Fibroblast of skin of left biceps (primary cell): ENCODE results near the gene ARMC2.

Source experiments
- DNase-seq, 2 experiments: peaks; one replicate each; pipeline ENCODE4 v3.0.0-alpha.2; 2013; ENCODE audit warnings: low read depth in 2 of 2

ARMC2 gene

DNA sequence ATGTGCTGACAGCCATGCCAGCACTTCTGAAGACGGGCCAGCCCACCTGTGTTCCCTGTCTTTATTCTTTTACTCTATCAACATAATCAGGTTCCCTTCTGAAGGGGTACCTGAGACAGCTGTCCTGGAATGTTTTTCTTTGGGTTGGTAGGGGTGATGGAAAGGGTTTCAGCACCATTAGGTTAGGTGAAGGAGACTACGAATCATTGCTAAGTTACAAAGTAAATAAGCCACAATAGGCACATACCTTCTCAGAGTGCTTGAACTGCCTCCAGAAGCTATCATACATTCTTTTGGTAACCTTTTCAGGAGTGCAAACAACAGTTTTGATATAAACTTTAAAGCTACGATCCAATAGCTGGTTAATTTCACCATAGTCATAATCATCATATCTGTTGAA, 140.1 kb downstream of the ARMC2 start:
- no peak for DNase-seq

DNA sequence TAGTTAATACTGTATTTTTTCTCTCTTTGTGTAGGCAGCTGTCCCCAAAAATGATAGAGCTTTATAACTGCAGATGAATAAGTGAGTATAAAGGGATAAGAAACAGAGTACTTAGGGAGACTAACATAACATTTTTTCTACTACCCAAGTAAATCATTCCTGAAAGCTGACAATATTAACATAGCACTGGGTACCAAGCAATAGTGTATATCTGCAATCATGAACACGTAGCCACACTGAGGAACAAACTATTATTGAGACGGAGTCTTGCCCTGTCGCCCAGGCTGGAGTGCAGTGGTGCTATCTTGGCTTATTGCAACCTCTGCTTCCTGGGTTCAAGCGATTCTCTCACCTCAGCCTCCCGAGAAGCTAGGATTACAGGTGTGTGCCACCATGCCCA, 140.5 kb downstream of the ARMC2 start:
- no peak for DNase-seq

DNA sequence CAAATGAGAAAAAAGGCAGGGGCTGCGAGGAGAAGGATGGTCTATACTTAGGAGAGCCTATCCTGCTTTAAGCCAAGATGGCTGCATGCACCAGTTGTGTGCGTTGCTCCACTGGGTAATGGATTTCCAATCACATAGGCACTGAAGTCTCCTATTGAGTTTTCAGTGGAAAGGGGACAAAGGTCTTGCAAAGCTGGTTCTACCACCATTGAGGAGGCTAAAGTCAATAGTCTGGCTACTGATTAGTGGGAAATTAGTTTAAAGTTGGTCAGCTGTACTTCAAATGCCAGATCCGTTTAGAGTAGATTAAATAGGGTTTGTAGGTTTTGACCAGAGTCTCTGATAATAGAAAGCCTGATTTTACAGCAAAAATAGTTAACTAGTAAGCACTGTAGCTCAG, 141.5 kb downstream of the ARMC2 start:
- no peak for DNase-seq

DNA sequence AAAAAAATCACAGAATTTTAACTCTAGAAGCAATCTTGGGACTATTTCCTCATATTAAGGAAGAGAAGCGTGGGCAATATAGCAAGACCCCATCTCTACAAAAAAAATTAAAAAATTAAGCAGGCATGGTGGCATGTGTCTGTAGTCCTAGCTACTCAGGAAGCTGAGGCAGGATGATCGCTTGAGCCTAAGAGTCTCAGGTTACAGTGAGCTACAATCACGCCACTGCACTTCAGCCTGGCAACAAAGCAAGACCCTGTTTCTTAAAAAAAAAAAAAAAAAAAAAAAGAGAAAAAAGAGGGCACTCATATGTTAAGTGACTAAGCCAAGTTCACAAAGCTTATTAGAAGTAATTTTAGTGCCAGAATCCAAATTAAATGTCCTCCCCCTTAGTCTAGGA, 145.7 kb downstream of the ARMC2 start:
- no peak for DNase-seq

DNA sequence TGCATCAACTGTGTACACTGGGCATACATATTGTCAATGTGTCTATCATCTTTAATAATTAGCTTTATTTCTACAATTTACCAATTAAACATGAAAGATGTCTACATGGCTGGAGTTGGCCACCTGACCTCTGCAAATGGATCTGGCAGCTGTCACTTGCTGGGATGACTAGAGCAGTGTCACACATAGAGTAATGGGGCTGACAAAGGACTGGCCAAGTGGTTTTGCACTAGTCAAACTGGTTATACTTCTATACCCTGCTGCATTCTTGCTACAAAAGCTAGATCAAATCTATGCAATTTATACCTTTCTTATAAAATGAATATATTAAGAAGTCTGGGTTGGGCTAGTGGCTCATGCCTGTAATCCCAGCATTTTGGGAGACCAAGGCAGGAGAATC, 147.1 kb downstream of the ARMC2 start:
- DNase-seq = no peak

DNA sequence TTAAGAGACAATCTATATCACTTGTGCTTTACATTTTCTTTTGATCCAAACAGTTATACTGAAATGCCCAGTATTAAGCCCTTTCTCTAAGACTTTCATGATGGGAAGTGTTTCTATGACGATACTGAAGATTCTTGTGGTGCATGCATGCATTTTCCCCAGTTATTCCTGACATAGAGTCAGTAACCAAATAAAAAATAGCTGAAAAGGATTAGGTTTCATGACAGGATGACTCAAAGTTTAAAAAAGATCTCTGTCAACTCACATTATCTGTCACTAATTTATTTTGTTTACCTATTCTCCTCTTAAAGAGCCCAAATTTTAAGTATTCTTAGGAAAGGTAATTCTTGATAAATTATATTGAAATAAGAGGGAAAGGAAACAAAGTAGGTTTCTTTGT, 148.0 kb downstream of the ARMC2 start:
- DNase-seq = no peak

DNA sequence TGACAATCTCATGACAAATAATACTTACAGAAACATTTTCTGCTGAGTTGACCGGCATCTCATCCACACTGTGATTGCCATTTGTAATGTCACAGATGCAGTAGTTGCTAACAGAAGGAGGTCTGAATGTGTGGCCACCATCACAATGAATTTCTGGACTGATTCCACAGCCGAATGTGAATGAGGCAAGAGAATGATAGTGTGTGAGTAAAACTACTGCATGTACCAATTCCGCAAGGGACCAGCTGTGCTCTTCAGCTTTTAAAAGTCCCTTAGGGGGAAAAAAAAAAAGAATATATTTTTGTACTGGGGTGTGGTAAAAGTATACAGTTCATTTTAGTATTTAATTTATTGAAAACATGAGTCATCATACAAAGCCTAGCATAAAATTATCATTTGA, 150.3 kb downstream of the ARMC2 start:
- DNase-seq = no peak

DNA sequence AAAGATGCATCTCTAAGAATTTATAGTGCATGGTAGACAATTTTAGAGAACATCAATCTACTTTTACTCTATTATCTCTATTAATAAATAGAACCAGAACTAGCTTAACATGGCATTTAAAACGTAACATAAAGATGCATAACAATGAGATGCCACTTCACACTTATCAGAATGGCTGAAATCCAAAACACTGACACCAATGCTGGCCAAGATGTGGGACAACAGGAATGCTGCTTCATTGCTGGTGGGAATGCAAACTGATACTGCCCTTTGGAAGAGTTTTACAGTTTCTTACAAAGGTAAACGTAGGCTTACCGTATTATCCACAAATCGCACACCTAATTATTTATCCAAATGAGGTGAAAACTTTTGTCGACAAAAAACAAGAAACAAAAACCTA, 151.2 kb downstream of the ARMC2 start:
- no peak for DNase-seq

DNA sequence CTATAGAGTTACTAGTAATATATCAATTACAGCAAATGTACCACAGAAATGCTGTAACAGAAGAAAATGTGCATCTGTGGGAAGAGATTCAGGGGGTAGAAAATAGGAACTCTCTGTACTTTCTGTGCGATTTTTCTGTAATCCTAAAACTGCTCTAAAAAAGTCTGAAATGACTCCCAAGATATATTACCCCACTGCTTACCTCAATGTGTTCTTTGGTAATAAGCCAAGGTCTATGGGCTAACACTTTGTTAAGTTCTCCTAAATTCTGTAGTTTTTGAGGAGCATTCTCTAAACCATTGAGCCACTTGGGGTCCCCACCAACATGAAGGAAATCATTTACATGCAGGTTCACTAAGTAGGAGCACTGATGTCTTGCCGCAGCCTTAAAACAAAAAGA, 152.1 kb downstream of the ARMC2 start:
- no peak for DNase-seq

DNA sequence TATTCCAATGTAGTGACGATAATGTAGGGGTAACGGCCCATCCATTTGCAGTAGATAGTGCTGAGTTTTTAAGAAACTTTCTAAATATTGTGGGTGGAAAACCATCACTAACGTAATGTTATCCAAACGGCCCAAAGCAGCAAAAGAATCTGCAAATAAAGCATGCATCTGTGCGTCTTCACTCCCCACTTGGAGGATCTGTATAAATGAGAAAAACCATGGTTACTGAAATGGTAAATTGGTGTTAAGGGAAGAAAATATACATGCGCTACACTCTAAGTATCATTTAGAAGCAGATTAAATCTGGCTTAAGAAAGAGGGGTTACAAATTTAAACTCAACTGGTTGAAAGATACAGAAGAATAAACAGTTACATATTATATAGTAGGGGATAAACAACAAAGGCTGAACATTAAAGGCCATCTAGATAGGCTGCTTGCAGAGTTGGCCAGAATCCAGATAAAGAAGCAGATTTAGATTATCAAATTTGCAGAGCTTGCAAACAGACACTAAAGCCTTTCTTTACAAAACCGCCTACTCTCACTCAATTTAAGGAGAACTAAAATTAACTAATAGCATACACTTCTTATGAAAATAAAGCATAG, 153.2 kb downstream of the ARMC2 start:
- no peak for DNase-seq

DNA sequence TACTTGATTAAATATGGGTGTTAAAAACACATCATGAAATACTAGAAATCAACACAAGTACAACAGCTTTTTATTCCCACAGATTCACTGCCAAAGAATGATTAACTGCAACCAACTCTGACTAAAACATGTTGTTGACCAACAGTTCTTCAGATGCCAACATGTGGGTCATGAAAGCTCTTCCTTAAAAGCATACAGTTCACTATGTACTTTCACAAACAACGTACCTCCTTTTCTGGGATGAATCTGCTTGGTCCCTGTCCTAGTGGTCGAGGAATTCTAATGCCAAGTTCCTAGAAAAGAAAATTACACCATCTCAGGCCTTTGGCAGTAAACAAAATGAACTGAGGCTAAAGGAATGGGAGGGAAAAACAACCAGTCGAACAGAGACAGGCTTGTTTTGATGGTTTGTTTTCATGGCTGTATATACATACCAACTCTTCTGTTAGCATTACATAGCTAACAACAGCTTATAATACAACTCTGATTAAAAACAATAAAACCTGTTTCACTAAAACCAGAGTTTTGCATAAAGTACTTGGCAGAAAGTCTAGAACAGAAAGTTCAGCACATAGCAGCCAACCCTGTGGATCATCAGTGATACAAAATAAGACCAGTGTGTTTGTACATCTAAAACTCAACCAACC, 154.0 kb downstream of the ARMC2 start:
- no peak for DNase-seq

DNA sequence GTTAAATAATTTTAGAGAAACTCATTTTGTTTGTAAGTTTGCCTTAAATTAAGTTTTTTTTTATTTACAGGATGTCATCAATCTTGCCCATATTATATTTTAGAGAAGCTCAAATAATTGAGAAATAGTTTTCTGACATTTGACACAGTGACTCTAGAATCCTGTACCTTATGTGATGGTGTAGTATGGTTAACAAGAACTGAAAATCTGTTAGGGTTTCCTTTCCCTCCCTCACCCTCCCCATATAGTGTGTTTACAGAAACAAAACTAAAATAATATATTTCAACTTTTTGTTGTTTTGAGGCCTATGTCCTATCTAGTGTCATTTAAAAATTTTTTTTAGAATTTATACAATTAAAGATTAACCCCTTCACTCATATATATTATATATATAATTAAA, 154.7 kb downstream of the ARMC2 start:
- DNase-seq = no peak

DNA sequence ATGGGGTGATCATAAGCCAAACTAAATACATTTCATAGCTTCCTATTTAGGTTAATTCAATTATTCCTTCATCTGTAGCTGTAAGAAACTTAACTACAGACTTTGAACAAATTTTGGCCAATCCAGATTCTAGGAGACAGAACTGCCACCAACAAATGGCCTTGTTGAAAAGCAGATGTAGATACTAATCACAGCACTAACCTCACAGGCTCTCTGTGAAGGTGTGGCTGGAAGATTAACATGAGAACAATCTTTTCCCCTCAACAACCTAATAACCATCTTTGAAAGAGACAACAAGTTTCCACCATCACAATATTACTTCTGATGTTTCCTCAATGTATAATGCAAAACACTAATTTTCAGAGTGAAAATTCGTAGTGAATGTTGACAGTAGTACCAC, 158.6 kb downstream of the ARMC2 start:
- DNase-seq = no peak

DNA sequence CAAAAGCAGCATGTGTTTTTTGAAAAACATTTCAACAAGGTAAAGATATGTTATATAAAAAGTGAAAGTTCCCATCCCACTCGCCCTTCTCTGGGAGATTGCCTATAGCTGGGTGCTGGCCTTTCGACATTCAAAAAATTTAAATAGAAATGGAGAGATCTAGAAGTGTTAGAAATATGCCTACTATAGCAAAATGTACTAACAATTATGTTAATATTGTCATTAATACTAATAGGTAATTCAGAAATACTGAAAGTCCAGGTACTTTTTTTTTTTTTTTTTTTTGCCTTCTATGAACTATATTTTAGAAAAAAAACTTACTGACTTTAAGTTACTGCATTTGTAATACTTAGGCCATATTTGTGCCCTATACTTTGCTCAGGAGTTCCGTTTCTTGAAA, 159.3 kb downstream of the ARMC2 start:
- DNase-seq = no peak

DNA sequence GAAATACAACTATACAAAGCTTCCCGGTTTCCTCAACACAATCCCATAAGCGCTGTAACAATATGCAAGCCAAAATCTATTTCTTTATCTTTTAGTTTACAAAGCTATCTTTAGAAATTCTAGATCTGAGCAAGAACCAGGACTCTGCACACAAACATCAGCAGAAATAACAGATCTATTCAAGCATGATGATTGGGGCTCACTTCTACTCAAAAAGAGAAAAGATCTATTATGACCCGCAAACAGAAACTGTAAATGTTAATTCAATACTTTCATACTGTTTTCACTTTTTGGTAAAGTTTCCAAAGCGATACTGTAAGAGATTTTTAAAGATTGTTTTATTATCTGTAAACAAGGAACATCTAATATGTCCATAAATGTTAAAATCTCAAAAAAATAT, 159.8 kb downstream of the ARMC2 start:
- no peak for DNase-seq

DNA sequence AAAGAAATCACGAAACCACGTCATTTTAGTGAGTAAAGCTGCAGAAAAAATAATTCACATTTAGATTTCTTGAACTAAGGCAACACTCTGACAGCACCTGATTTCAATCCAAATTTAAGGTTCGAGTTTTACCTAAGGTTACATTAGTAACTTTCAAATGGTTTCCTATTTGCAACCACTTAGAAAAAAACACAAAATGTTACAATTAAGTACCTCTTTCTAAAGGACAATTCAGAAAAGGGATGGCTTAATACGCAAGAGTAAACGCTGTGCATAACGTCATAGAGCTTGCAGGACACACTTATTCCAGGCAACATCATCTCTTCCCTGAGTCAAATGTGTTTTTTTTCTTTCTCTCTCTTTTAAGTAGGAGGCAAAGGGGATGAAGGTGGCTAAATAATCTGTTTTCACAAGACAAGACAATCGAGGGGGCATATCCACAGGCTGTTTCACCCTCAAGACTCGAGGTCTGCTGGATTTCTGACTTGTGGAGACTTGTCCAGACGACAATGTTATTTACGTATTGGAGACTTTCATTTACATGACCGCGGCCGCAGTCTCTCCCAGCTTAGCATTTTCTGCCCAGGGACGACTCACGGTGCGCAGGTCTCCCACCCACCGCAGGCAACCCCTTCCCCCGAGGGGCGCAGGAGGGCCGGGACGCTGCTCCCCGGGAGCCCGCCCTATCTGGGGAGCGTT, 160.5 kb downstream of the ARMC2 start:
- no peak for DNase-seq

DNA sequence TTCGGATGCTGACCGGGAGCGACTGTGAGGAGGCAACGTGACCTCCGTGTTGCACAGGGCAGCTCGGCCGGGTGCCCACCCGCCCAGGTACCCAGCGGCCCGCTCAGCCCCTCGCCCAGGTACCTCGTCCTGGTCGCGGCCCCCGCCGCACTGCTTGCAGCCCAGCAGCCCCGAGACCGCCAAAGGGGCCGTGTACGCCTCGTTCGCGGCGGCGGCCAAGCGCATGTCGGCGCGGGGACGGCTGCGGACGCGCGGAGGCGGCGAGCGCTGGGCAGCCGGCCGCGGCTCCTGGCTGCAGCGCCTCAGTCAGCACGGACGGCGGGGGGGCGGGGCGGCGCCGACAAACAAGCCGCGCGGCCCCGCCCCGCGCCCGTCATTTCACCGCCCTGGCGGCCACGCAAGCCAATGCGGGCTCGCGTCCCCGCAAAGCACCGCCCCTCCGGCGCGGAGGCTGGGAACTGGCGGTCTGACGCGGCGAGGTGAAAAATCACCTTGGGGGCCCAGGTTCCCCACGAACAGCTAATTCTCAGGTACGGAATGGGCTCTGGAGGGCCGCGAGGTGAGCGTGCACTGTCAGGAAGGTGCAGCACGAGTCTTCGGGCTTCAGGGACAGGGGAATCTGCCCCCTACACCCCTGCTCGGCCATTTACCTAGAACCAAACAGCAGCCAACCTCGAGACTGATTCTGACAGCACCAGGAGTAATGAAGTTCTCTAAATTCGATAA, 161.2 kb downstream of the ARMC2 start:
- peak; percentile 54 to 55 for DNase-seq

DNA sequence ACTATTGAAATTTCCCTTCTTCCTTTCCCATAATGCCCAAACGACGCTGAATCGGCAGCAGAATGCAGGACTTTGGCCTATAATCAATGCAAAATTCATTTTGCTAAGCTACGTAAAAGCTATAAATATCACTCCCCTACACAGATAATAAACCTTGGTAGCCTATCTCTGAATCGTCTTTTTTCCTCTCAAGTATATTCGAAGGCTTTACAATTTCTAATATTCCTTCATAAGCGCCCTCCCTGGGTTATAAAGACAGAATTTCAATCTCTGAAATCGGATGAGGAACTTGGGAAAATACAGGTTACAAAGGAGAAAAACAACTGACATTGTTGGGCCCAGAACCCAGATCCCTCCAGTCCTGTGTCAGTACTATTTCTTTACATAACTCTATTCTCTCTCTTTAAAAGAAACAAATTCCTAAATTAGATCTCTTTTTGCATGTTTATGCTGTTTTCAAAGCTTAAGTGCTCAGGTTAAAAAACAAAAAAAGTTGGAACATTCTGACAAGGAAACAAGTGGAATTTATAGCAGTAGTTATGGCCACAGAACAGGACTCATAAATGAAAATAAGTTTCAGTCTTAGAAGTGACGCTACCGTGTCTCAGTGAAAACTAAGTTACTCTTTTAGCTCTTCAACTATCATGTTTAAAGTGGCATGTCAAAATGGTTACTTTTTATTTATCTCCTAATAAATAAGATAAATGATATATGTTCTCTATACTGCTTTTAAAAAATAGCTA, 161.9 kb downstream of the ARMC2 start:
- DNase-seq = no peak

DNA sequence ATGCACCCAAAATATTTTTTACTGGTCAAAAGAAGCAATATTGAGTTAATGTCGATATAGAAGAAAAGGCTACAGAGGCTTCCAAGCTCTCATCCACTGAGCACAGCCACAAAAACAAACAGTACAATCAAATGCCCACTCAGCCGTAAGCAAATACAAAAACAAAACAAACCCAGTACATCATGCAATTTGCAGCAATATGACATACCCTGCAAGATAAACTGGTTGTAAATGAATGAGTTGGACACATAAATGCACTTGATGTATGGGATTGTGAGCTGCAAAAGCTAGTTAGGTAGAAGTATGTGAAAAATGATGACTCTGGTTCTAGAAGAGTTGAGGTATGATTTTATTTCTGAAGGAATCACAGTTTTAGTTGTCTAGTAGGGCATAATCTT, 162.5 kb downstream of the ARMC2 start:
- no peak for DNase-seq

DNA sequence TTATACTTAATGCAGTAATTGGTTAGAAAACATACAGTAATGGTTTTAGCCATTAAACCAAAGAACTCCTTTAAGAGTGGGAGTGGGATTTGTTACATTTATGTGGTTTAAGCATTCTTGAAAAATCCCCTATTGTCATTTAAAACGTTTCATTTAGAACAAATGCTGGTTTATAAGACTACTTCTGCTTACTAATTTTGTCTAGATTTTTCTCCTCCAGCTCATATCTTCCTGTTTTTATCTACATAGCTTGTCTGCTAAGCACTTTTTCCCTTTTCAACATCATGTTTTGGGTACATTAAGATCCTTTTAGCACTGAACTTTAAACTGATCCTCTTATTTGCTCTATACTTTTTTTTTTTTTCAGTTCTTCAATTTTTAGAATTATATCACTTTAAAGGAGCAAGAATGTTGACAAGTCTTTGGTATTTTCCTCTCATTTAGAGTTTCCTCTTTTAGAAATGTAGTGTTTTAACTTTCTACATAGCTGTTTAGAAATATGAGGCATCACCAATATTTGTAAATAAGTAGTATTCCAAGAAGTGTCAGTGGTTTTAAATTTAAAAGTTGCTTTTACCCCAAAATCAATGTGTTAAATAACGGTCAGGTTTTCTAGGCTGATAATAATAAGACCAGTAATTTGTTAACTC, 165.6 kb downstream of the ARMC2 start:
- no peak for DNase-seq

DNA sequence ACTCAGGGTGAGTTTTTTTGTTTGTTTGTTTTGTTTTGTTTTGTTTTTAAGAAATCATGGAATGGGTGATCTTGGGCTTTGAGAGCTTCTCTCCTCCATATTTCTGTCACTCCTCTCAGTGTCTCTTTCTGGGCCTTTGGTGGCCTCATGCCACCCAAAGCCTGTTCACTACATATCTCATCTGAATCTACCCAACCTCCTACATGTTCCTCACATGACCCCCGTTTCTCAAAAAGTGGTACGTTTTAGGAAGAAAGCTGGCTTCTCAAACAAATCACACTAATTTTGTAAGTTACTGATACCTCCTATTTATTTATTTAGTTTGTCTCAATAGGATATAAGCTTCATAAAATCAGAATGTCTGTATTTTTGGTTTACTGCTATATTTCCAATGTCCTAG, 166.4 kb downstream of the ARMC2 start:
- no peak for DNase-seq

DNA sequence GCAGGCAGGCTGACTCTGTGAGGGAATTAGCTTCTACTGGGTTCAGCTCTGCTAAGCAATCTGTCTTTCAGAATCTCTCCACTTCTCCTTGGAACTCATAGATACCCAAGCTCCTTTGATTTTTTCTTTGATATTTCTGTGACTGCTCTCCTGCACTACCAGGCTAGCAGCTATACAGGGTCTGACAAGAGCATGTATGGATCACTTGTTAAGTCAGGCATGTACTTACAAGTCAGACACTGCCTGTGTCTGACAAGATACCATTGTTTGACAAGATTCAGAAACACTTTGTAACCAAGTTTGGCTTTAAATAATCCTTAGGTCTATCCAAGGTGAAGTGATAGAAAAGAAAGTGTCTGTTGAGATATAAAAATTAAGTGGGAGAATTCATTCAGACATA, 167.0 kb downstream of the ARMC2 start:
- no peak for DNase-seq
